NCI-H446 (cell line): ENCODE data around the gene DPH1.

Source experiments
- DNase-seq, 2 experiments: peaks; one replicate each; lab custom pipeline; 2025; lab: John Stamatoyannopoulos, UW

DPH1 gene

DNA sequence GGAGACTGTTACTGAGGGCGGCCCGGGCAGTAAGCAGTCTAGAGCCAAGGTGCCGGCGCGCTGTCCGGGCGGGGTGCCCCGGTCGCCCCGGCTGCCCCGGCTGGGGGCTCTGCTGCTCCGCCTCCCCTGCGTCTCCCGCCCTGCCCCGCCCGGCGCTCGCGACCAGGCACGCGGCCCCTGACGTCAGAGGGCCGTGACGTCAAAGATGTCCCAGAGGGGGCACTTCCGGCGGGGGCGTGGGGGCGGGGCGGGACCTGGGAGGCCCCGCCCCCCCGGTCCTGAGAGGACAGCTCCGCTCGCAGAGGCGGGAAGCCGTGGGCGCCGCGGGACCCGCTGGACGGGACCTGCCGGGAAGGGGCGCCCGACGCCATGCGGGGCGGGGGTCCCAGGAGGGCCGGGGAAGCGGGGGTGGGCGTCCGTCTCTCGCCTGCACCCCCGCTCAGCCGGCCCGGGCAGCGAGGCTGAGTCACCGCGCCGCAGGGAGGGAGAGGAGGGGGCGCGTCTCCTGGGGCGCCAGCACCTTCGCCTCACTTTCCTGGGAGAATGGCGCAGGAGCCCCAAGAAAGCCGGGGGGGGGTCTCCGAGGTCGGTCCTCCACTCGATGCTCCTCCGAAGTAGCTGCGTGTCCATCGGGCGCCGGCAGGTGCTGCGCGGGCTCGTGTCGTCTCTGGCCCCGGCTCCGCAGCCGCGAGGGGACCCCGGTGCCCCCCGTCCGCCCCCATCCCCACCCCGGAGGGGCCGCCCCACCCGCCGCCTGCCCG lies 20.5 kb downstream of the DPH1 start:
- peak; percentile 62 to 87 for DNase-seq

DNA sequence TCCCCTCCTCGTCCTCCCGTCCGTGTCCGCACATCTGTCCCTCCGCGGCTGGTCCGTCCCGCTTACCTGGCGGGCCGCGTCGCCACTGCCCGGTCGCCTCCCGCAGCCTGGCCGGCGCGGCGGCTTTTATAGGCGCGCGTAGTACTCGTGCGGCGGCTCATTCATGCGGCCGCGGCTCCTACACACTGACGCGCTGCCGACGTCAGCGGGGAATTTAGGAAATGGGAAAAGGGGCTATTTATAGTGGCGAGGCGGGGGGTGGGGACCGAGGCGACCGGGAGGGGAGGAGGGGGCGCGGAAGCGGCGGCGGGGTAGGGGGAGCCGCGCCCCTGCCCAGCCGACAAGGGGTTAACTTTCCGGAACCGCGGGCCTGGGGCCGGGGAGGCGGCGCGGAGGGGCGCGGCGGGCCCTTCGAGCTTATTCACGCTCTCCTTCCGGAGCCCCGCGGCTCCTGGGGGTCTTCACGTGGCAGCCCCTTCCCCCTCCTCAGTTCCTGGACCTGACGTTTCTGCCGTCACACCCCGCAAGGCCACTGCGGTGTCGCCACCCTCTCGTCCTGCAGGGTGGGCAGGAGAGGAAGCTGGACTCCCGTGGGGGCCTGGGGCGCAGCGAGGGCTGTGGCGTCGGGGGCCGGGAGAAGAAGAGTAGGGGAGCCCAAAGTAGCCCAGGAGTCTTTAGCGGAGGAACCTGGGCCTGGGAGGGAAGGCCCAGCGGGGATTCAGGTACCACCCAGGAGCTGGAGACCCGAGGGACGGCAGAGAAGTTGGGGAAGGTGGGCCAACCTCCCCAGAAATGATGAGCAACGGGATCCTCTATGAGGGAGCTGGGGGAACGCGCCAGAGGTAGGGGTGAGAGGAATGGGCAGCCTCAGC lies 21.3 kb downstream of the DPH1 start:
- peak in 1 of 2 experiments; percentile 31 for DNase-seq

DNA sequence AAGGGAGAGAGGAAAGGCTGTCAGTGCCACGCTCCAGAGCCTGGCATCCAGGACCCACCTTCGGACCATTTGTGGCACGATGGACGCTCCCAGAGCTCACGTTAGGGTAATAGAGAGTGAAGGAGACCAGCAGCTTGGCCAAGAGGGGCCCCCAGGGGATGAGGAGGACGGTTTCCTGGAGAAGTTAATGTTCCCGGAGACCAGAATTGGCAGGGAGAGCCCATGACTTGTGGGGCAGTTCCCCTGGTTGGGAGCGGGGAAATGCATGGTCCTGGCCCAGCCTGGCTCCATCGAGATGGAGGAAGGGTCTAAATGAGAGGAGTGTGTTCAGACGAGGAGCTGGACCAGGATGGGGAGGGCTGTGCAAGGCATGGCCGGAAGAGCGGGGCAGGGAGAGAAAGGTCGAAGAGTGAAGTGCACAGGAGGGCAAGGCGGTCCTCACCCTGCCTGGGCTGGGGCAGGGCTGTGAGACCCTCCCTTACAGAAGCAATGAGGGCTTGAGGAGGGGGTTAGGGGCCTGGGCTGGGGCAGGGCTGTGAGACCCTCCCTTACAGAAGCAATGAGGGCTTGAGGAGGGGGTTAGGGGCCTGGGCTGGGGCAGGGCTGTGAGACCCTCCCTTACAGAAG lies 22.1 kb downstream of the DPH1 start:
- DNase-seq = no peak

DNA sequence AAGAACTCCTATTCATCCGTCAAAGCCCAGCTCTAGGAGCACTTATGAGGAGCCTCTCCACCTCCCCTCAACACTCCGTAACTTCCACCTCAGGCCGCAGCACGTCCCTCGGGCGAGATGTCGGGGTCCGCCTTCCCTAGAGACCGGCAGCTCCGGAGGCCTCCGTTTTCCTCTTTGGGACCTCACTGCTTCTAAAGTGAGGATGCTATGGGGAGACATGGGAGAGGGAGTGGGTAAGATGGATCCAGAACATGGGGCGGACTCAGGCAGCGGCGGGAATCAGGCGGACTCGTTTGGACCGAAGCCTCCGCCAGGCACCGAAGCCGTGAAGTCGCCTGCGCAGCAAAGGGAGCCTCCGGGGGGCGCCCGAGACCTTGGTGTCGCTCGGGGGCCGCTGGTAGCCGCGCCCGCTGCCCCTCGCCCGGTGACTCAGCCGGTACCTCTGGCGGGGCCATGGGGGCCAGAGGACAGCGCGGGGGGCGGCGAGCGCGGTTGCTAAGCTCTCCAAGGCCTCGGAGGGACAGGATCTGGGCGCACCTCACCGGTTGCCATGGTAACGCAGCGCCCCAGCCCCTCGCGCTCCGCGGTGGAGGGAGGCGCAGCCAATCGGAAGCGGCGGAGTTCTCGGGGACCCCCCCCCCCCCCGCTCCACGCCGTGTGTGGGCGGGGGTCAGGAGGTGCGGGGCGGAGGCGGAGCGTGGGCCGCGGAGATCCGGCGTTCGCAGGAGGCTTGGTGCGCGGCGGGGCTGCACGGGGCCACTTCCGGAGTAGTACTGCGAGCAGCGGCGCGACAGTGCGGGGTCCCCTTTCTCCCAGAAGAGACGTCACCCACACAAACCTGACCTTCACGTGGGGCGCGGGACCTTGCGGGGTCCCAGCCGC lies 23.7 kb downstream of the DPH1 start:
- DNase-seq = peak in 1 of 2 experiments; percentile 73

DNA sequence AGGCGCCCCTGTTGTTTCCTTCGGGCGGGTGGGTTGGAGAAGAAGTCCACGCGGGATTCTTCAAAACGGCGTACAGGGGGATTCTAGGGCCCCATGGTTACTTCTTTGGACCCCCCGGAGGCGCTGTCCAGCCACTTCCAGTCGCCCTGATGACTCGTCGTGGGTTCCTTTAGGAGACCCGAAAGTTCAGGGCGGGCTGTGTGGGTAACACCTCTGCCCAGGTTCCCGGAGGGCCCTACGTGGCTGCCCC lies 24.2 kb downstream of the DPH1 start:
- DNase-seq = no peak

DNA sequence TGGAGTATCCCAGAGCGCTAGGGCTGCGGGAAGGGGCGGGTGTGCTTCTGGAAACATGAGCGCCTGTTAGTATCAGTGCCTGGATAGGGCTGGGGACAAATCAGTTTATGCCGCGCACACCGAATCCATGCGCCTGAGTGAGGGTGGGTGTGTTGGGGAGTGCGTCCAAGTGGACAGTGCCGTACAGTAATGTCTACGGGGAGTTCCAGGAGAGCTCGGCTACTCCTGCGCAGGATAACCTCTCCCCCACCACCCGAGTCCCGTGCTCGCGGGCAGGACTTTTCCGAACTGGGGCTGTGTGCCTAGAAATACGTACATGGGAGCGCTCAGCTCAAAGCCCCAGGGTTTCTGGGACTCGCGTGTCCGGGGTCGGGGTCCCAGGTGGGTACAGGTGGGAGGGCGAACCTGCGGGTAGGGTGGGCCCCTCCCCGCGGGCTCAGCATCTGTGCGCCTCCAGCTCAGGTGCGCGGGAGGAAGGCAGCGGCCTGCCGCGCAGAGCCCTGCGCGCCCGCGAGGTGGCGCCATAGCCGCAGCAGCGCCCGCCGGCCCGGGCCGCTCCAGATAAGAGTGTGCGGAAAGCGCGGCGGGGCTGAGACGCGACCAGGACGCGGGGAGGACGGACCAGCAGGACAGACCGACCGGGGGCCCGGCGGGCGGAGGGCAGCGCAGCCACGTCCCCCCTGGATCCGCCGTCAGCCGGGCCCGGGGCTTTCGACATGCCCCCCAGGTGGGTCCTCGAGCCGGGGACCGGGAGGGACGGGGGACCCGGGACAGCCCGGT lies 24.7 kb downstream of the DPH1 start, which contains the start of gene HIC1:
TSS of gene HIC1 (plus strand) at position 592 of the 780 bp plus-strand sequence. CDS start 1,588 bp downstream, outside the sequence.
- DNase-seq = peak in 1 of 2 experiments; percentile 66

DNA sequence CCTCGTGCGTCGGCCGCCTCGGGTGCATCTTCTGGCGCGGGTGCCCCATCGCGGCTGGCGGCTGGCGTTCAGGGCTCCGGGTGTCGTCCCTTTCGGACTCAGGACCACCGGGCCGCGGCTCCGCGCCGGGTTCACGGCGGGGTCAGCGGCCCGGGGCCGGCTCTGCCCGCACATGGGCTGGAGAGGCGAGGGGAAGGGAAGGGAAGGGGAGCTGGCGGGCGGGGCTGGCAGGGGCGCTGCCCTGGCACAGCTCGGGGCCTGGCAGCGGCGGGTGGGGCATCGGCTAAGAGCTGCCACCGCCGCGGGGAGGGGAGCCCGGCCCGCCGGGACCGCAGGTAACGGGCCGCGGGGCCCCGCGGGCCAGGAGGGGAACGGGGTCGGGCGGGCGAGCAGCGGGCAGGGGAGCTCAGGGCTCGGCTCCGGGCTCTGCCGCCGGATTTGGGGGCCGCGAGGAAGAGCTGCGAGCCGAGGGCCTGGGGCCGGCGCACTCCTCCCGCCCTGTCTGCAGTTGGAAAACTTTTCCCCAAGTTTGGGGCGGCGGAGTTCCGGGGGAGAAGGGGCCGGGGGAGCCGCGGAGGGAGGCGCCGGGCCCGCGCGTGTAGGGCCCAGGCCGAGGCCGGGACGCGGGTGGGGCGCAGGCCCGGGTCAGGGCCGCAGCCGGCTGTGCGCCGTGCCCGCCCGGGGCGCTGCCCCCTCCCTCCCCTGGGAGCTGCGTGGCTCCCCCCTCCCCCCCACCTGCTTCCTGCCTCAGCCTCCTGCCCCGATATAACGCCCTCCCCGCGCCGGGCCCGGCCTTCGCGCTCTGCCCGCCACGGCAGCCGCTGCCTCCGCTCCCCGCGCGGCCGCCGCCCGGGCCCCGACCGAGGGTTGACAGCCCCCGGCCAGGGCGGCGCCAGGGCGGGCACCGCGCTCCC lies 25.6 kb downstream of the DPH1 start:
- DNase-seq = no peak

DNA sequence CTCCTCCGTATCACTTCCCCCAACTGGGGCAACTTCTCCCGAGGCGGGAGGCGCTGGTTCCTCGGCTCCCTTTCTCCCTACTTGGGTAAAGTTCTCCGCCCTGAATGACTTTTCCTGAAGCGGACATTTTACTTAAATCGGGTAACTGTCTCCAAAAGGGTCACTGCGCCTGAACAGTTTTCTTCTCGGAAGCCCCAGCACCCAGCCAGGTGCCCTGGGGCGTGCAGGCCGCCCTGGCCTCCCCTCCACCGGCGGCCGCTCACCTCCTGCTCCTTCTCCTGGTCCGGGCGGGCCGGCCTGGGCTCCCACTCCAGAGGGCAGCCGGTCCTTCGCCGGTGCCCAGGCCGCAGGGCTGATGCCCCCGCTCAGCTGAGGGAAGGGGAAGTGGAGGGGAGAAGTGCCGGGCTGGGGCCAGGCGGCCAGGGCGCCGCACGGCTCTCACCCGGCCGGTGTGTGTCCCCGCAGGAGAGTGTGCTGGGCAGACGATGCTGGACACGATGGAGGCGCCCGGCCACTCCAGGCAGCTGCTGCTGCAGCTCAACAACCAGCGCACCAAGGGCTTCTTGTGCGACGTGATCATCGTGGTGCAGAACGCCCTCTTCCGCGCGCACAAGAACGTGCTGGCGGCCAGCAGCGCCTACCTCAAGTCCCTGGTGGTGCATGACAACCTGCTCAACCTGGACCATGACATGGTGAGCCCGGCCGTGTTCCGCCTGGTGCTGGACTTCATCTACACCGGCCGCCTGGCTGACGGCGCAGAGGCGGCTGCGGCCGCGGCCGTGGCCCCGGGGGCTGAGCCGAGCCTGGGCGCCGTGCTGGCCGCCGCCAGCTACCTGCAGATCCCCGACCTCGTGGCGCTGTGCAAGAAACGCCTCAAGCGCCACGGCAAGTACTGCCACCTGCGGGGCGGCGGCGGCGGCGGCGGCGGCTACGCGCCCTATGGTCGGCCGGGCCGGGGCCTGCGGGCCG lies 26.5 kb downstream of the DPH1 start:
- DNase-seq = no peak

DNA sequence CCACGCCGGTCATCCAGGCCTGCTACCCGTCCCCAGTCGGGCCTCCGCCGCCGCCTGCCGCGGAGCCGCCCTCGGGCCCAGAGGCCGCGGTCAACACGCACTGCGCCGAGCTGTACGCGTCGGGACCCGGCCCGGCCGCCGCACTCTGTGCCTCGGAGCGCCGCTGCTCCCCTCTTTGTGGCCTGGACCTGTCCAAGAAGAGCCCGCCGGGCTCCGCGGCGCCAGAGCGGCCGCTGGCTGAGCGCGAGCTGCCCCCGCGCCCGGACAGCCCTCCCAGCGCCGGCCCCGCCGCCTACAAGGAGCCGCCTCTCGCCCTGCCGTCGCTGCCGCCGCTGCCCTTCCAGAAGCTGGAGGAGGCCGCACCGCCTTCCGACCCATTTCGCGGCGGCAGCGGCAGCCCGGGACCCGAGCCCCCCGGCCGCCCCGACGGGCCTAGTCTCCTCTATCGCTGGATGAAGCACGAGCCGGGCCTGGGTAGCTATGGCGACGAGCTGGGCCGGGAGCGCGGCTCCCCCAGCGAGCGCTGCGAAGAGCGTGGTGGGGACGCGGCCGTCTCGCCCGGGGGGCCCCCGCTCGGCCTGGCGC lies 27.3 kb downstream of the DPH1 start:
- no peak for DNase-seq

DNA sequence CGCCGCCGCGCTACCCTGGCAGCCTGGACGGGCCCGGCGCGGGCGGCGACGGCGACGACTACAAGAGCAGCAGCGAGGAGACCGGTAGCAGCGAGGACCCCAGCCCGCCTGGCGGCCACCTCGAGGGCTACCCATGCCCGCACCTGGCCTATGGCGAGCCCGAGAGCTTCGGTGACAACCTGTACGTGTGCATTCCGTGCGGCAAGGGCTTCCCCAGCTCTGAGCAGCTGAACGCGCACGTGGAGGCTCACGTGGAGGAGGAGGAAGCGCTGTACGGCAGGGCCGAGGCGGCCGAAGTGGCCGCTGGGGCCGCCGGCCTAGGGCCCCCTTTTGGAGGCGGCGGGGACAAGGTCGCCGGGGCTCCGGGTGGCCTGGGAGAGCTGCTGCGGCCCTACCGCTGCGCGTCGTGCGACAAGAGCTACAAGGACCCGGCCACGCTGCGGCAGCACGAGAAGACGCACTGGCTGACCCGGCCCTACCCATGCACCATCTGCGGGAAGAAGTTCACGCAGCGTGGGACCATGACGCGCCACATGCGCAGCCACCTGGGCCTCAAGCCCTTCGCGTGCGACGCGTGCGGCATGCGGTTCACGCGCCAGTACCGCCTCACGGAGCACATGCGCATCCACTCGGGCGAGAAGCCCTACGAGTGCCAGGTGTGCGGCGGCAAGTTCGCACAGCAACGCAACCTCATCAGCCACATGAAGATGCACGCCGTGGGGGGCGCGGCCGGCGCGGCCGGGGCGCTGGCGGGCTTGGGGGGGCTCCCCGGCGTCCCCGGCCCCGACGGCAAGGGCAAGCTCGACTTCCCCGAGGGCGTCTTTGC lies 28.0 kb downstream of the DPH1 start:
- DNase-seq = no peak

DNA sequence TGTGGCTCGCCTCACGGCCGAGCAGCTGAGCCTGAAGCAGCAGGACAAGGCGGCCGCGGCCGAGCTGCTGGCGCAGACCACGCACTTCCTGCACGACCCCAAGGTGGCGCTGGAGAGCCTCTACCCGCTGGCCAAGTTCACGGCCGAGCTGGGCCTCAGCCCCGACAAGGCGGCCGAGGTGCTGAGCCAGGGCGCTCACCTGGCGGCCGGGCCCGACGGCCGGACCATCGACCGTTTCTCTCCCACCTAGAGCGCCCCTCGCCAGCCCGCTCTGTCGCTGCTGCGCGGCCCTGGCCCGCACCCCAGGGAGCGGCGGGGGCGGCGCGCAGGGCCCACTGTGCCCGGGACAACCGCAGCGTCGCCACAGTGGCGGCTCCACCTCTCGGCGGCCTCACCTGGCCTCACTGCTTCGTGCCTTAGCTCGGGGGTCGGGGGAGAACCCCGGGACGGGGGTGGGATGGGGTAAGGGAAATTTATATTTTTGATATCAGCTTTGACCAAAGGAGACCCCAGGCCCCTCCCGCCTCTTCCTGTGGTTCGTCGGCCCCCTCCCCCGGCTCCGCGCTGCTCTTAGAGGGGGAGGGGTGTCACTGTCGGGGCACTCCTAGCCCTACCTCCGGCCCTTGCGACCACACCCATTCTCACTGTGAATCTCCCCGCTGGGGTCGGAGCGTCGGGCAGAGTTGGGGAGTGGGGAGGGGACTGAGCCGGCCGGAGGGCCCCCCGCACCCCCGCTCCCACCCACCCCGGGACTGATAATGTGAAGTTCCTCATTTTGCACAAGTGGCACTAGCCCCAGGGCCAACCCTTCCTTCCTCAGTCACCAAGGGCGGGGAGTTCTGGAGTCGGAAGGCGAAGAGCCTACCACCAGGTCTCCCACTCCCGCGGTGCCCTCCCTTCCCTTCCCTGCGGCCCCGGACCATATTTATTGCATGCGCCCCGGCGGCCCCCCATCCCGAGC lies 28.9 kb downstream of the DPH1 start:
- DNase-seq = no peak

DNA sequence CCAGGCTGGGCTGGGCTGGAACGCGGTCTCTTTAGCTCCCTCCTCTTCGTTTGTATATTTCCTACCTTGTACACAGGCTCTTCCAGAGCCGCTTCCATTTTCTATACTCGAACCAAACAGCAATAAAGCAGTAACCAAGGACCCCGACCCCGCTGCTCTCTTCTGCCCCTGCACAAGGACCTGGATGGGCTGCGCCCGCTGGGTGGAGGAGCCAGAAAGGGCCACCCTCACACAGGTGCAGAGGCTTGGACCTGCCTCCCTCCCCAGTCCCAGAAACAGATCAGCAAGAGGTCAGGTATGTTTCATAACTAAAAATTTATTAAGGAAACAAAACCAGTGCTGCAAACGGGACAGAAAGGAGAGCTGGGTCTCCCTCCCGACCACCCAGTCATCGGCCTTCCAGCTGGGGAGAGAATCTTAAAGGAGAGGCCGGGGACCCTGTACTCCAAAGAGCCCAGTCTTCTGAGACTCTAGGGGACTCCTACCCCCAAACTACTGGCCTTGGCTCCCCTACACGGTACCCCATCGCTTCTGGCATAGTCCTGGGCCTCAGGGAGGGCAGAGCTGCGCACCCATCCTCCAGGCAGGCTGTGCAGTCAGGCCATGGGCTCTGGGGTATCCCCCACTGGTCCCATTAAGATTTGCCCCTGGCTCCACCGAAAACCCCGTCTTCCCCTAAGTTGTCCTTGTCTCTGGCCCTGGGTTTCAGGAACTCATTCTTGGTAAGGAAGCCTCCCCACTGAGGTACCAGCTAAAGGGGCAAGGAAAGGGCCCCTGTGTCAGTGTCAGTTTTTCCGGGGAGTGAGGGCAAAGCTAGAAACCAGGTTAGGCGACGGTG lies 29.8 kb downstream of the DPH1 start:
- DNase-seq = no peak

DNA sequence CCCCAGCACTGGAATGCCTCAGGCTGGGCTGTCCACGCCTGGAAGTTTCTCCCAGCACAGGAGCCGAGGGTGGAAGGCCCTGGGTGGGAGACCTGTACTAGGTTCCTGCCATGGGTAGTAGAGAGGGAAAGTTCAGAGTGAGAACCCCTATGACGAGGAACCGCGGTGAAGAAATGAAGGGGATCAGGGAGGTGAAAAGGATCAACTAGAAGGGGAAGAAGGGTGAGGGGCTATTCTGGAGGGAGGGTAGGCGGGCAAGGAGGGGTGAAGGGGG lies 30.4 kb downstream of the DPH1 start:
- no peak for DNase-seq

DNA sequence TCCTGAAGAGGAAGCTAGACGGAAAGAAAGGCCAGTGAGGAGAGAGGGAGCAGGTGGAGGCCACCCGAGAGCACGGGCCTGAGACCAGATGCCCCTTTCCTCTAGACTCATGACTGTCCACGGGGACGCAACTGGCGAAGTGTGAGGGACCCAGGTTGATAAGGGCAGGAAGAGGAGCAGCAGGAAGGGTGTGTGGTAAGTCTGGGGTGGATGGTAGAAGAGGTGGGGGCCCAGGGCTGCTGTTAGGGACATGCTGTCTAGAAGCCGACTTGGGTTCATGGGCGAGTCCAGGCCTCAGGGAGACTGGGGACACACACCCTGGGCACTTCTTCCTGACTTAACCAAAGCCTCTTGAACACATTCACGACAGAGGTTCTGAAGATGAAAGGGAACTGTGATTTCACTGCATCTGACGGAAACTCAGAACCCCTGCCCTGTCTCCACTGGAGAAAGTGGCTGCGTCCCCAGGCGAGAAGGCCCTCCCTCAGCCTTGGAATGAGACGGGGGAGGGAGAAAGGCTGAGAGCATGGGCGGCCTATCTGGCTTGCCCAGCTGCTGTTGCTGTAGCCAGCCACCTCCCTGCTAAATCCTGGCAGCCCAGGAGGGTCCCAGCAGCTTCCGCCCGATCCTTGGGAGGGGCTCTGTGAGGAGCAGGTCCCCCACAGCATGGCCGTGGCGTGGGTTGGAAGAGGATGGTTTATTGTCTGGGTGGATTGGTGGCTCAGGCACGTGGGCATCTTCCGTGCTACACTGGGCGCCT lies 30.9 kb downstream of the DPH1 start:
- DNase-seq = no peak

DNA sequence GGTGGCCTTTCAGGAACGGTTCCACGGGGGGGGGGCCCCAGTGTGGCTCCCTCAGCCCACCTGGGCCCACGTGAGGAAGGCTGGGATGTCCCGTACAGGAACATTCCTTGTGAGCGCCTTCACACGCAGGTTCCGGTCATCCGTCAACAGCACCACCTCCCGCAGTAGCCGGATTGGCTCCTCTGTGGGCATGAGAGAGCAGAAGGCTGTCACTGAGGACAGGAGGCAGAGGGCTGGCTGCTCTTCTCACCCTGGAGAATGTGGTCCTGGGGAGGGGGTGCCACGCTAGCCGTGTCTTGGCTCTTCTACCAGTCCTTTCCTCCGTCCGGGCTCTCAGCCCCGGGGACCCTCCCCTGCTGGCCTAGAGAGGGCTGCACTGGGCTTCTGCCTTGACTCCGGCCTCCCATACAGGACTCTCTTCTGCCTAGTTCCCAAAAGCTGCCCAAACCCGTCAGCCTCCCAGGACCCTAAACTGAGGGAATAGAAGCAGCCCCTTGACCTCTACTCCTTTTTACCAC lies 31.5 kb downstream of the DPH1 start:
- DNase-seq = no peak
